A549 (cell line): ENCODE data around the gene IL4R.

Experiments used
- BHLHE40 ChIP-seq: IDR thresholded peaks from 2 replicates; pipeline ENCODE4 v1.6.1; 2012; ENCODE audit warnings: low read depth, low read length, inconsistent platforms
- CEBPB ChIP-seq, 2 experiments: fragments of >200 bp in 1 of 2; sonication (Bioruptor Twin) in 1 of 2; formaldehyde crosslinking in 1 of 2; IDR thresholded peaks; 2 replicates each; pipeline ENCODE4 v1.6.1; 2012 to 2016
- CTCF ChIP-seq: fragments of >200 bp; sonication (Bioruptor Twin); formaldehyde crosslinking; IDR thresholded peaks from 3 replicates; pipeline ENCODE4 v1.5.1; 2016
- EP300 ChIP-seq, 2 experiments: fragments of >200 bp; sonication (Bioruptor Twin); formaldehyde crosslinking; IDR thresholded peaks; 2 replicates in 1 of 2; 3 replicates in 1 of 2; pipeline ENCODE4 v1.6.1; 2016 to 2017
- FOSL2 ChIP-seq, 2 experiments: fragments of 450-650 bp in 1 of 2; fragments of >200 bp in 1 of 2; sonication (Bioruptor Twin) in 1 of 2; formaldehyde crosslinking; IDR thresholded peaks; 2 replicates each; pipeline versions ENCODE4 v1.5.0 to v1.6.1; 2016 to 2020; ENCODE audit warnings: mild to moderate bottlenecking in 1 of 2, moderate library complexity in 1 of 2
- HMGXB4 ChIP-seq: fragments of 250-450 bp; sonication (Bioruptor Pico); IDR thresholded peaks from 2 replicates; pipeline ENCODE4 v1.5.0; 2021; ENCODE audit warnings: mild to moderate bottlenecking, moderate library complexity, borderline replicate concordance
- MAFK ChIP-seq: fragments of 450-650 bp; IDR thresholded peaks from 2 replicates; pipeline ENCODE4 v1.6.1; 2014; ENCODE audit not compliant: partially characterized antibody
- MAX ChIP-seq: IDR thresholded peaks from 2 replicates; pipeline ENCODE4 v1.6.1; 2012
- POLR2A ChIP-seq: IDR thresholded peaks from 2 replicates; pipeline ENCODE4 v1.6.1; 2012; ENCODE audit warnings: mild to moderate bottlenecking, low read length
- RAD21 ChIP-seq, 2 experiments: fragments of >200 bp in 1 of 2; sonication (Bioruptor Twin) in 1 of 2; formaldehyde crosslinking in 1 of 2; IDR thresholded peaks in 1 of 2; conservative IDR thresholded peaks in 1 of 2; 2 replicates in 1 of 2; 3 replicates in 1 of 2; pipeline ENCODE4 v1.6.1; 2012 to 2018; ENCODE audit warnings: inconsistent platforms in 1 of 2
- RCOR1 ChIP-seq: fragments of 150-350 bp; IDR thresholded peaks from 2 replicates; pipeline ENCODE4 v1.6.1; 2014; ENCODE audit warnings: antibody characterized with exemption, low read length, low read depth
- REST ChIP-seq: fragments of 200-600 bp; sonication (generic); IDR thresholded peaks from 2 replicates; pipeline ENCODE4 v1.6.1; 2016; ENCODE audit warnings: antibody characterized with exemption, mild to moderate bottlenecking, moderate library complexity
- TP53 ChIP-seq: fragments of 250-450 bp; sonication (Bioruptor Pico); IDR thresholded peaks from 2 replicates; pipeline ENCODE4 v1.5.0; 2021; ENCODE audit warnings: mild to moderate bottlenecking, moderate library complexity
- ZC3H11A ChIP-seq: fragments of 450-650 bp; IDR thresholded peaks from 2 replicates; pipeline ENCODE4 v1.6.1; 2014; ENCODE audit warnings: antibody characterized with exemption, mild to moderate bottlenecking

GRCh38 chr16:27281243-27281642 is 32.5 kb upstream of the IL4R start:
- TF ChIP-seq CTCF (no peak), TP53 (CRISPR knock-in tag) (no peak), EP300 (IDR thresholded peaks at IDR 0.05) (no peak), HMGXB4 (CRISPR knock-in tag) (no peak), REST (no peak), CEBPB (IDR thresholded peaks at IDR 0.05) (no peak), ZC3H11A (no peak), BHLHE40 (no peak), MAX (no peak), POLR2A (no peak), RCOR1 (no peak), FOSL2 (IDR thresholded peaks at IDR 0.05) (no peak), FOSL2 (CRISPR knock-in tag; IDR thresholded peaks at IDR 0.05) (no peak), MAFK (no peak), RAD21 (conservative IDR thresholded peaks at IDR 0.05 in 1 of 2, IDR thresholded peaks at IDR 0.05 in 1 of 2) (no peak)
